GM19372 (cell line): ENCODE measurements around the gene B9D2.
"Not testable (repeated sequence)": the region's sequence is repeated elsewhere in the genome, so short reads cannot be mapped to it uniquely, and the experiment has no call there.

Experiments used
- ATAC-seq: cut with Tn5 transposase; IDR thresholded peaks from one replicate; pipeline ENCODE4 v1.9.1; 2021; ENCODE audit warnings: mild to moderate bottlenecking, low read depth, moderate library complexity; ENCODE audit not compliant: unreplicated experiment

Gene B9D2

DNA sequence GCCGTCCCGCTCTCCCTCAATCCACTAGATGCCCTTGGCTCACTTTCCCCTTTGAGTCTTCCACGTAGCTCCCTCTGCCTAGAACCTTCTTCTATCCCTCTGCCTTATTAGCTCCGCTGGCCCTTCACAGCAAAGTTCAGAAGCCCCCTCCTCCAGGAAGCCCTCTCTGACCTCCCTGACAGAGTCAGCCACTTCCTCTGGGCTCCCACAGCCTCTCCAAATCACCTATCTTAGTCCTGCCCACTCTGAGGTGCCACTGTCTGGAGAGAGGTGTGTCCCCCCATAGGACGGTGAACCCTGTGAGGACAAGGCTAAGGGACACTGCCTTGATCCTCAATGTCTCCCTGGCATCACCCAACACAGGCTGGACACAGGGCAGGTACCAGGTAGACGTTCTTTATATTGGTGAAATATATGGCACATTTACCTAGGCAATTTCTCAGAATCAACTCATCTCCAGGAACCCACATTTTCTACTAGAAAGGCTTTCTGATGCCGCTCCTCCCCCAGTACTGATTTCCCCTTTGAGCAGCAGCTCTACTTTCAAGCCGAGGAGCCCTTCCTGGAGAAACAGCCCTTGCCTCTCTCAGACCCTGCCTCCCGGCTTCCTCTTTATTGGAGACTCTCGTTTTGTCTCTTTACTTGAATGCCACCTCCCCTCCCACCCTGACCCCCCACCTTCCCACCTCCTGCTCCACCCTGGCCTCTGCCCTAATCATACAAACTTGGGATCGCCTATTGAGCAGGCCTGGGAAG lies 6.8 kb downstream of the B9D2 start:
- ATAC-seq = no peak

DNA sequence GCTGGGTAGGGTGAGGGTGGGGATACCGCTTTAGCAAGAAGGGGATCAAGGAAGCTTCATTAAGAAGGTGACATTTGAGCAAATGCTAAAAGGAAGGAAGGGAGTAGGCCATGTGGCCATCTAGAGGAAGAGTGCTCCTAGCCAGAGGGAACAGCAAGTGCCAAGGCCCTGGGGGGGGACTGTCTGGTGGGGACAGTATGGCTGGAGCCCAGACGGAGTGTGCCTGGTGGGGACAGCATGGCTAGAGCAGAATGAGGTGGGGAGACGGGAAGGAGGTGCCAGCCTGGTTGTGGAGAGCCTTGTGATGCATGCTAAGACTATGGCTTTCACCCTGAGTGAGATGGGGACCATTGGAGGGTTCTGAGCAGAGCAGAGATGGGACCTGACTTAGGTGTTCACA lies 8.1 kb downstream of the B9D2 start:
- ATAC-seq = no peak

DNA sequence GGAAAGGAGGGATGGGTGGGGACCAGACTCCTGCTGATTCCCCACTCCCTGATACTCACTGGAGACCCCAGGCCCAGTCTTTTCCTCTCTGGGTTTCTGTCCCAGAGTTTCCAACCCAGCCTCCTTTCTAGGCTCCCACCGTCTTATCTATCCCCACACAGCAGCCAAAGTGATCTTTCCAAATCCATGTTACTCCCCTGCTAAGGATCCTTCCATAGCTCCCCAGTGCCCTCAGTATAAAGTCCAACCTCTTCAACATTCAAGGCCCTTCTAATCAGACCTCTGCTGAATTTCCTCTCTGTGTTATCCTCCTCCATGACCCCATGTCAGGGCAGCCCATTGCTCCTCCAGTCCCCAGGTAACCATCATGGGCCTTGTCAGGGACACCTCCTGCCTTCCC lies 8.9 kb downstream of the B9D2 start:
- ATAC-seq = no peak

DNA sequence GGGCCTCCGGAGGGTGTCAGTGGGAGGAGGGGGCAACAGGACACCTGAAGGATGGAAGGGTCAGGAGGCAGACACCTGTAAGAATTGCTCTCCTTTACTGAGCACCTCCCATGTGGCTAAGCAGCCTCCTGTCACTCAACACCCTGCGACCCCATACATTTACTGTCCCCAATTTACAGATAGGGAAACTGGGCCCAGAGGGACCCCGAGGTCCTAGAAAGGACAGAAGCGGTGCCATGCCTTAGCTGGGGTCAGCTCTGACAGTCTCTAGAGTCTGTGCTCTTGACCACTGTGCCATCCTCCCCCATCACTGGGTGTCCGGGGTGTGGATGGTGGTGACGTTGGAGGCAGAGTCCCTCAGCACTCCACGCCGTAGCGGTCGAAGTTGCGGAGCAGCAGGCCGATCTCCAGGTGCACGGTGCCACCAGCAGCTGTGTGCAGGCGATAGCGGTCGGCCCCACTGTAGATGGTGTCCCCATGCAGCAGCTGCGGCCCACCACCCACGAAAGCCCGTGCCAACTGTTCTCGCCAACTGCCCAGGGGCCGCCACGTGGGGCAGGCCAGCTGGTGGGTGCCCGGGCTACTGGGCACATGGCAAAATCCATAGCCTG lies 9.5 kb downstream of the B9D2 start:
- no peak for ATAC-seq

DNA sequence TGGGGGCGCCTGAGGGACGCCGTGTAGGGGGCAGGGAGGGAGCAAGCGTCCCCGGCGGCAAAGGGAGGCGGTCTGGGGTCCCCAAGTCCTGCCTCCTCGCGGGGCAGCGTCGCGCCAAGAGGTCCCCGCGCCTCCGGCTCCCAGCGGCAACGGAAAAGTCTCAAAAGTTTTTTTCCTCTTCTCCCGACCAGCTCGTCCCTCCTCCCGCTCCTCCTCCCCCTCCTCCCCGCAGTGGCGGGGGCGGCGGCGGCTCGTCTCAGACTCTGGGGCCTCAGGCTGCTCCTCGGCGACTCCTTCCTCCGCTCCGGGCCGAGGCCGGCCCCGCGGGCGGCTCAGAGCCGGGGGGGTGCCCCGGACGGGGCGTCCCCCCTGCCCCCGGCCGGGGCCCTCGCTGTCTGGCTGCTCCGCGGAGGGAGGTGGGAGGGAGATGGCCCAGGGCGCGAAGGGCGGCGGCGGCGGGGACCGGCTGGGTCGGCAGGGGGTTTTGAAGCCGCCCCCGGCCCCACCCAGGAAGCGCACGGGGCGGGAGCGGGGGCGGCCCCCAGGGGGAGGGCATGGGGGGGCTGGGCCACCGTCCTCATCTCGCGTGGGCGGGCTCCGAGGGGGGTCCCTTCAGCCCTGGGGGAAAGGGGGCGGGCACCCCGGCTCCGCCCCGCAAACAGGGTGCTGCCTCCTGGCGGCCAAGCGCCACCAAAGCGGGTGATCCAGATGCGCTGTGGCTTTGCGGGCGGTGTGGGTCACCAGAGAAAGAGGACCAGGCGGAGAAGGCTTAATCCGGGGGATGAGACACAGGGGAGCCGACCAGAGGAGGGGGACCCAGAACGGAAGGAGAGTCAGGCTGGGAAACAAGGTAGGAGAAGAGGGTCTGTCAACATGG lies 10.2 kb downstream of the B9D2 start, which contains the start of gene TGFB1:
TGFB1 (minus strand) TSS at position 457 of the 877 bp plus-strand sequence. CDS start 878 bp downstream, outside the sequence.
- peak; percentile 57 for ATAC-seq

DNA sequence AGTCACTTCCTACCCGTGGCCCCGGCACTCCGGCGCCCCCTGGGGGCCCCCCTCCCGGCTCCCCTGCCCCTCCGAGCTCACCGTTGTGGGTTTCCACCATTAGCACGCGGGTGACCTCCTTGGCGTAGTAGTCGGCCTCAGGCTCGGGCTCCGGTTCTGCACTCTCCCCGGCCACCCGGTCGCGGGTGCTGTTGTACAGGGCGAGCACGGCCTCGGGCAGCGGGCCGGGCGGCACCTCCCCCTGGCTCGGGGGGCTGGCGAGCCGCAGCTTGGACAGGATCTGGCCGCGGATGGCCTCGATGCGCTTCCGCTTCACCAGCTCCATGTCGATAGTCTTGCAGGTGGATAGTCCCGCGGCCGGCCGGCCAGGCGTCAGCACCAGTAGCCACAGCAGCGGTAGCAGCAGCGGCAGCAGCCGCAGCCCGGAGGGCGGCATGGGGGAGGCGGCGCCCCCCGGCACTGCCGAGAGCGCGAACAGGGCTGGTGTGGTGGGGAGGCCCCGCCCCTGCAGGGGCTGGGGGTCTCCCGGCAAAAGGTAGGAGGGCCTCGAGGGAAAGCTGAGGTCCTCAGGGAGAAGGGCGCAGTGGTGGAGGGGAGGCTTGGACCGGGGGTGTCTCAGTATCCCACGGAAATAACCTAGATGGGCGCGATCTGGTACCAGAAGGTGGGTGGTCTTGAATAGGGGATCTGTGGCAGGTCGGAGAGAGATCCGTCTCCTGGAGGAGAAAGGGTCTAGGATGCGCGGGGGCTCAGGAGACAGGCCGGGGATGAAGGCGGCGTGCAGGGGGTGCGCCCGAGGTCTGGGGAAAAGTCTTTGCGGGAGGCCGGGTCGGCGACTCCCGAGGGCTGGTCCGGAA lies 11.1 kb downstream of the B9D2 start:
- ATAC-seq = no peak

DNA sequence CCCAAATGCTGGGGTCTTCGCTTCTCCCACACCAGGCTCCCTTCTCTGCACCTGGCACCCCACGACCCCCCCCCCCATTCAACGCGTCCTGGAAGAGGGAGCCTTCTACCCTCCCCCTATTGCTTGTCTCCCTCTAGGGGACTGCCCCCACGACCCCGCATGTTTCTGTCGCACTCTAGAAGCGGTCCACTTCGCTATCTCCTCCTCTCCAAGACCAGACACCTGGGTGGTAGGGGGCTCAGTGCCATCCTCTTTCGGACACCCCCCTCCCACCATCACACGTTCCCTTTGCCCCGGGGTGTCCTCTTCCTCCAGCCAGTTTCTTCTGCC lies 11.7 kb downstream of the B9D2 start:
- ATAC-seq = no peak

DNA sequence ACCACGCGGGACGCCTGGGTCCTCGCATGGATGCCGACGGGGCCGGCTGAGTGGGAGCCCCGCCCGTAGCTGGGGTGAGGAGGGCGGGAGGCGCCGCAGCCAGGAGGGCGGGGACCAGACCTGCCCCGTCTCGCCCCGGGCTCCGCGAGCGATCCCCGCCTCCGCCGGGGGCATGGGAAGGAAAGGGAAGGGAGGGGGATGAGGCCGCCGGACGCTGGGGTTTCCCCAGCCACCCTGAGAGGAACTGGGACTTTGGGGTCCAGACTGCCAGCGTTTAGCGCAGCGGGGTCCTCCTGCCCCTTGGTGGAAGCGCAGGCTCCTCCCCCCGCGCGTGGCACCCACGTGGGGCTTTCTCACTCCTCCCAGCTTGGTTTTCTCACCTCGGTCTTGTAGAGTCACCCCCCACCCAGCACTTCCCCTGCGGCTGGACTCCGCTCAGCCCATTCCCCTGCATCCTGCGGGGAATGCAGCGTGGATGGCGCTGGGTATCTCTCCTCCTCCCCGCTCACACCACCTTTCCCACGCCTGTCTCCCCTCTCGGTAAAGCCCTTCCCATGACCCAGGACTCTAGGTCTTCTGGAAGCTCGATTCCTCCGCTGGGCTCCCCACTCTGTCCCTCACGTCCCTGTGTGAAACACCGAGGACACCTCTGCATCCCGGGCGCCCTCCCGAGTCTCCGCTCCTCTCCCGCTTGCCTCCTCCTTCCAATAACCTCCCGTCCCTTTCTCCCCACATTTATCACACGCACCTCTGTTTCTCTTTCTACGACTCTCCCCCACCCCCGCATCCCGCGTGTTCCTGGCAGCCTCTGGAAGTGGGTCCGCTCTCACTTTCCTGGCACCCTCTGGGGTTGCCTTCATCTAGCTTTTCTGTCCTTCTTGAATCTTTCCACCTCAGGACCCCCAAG lies 12.4 kb downstream of the B9D2 start:
- peak; percentile 29 for ATAC-seq

DNA sequence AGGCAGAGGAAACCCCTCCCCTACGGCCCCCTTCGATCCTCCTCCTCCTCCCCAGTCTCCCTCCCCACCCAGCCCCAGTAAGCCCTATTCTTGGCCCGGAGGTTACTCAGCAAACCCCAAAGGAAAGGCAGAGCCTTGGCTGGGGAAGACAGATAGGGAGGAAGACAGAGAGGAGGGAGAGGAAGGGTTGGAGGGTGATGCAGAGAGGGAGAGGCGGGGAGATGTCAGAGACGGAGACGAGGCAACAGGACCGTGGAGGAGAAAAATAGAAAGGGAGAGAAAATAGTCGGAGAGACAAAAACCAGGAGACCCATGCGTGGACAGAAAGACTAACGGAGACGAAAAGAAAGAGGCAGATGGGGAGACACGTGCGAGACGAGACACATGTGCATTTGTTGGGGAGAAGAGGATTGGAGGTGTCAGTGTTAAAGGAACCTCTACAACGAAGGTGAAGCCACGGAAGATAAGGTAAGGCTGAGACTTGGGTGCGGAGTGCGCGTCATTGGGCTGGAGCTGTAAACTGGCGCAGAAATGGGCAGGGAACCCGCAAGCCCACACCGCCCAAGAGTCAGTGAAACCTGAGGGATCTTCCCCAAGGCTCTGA lies 13.1 kb downstream of the B9D2 start:
- ATAC-seq = no peak

DNA sequence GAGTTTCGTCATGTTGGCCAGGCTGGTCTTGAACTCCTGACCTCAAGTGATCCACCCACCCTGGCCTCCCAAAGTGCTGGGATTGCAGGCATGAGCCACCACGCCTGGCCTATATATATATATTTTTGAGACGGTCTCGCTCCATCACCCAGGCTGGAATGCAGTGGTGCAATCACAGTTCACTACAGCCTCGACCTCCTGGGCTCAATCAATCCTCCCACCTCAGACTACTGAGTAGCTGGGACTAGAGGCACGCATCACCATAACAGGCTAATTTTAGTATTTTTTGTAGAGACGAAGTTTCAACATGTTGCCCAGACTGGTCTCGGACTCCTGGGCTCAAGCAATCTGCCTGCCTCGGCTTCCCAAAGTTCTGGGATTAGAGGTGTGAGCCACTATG lies 17.0 kb downstream of the B9D2 start:
- not testable (repeated sequence) for ATAC-seq

DNA sequence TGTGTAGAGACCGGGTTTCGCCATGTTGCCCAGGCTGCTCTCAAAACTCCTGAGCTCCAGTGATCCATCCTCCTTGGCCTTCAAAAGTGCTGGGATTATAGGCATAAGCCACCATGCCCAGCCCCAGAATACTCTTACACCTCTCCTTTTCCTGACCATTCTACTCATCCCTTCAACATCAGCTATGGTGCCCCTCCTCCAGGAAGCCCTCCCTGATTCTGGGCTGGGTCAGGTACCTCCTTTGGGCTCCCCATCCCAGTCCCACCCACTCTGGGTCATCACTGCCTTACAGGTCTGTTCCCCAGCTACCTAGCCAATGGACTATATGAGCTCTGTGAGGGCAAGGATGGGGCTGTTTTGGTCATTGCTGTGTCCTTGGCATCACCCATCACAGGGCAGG lies 19.8 kb downstream of the B9D2 start:
- ATAC-seq = no peak

DNA sequence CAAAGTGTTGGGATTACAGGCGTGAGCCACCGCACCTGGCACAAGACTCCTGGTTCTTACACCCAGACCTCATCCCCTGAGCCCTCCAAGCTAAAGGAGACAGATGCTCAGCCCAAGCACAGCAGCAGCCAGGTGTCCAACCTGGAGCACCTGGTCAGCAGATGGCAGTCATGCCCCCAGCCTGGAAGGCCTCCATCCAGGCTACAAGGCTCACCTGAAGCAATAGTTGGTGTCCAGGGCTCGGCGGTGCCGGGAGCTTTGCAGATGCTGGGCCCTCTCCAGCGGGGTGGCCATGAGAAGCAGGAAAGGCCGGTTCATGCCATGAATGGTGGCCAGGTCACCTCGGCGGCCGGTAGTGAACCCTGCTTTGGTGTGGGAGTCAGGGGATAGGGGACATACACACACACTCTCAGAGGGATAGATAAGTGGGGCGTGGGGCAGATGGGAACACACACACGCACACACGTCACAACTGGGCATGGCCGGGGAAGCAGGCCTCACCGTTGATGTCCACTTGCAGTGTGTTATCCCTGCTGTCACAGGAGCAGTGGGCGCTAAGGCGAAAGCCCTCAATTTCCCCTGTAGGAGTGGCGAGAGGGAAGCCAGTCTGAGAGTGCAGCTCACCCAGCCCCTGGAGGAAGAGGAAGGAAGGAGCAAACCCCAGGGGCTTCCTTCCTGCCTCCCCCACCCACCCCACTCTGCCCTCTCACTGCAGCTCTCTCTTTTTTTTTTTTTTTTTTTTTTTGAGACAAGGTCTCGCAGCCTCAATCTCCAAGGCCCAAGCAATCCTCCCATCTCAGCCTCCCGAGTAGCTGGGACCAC lies 22.1 kb downstream of the B9D2 start:
- ATAC-seq = no peak

DNA sequence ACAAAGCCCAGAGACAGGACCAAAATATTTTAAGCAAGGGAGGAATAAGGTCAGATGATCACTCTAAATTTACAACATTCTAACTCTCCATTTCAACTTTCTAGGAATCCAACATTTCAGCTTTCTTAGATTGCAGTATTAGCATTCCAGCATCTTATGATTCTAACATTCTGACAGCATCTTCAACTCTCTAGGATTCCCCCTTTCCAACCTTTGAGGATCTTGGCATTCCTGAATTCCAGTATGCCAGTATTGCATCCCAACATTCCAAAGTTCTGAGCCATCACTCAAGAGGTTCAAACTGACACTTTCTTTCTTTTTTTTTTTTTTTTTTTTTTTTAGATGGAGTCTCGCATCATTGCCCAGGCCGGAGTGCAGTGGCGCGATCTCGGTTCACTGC lies 24.0 kb downstream of the B9D2 start:
- ATAC-seq = no peak

DNA sequence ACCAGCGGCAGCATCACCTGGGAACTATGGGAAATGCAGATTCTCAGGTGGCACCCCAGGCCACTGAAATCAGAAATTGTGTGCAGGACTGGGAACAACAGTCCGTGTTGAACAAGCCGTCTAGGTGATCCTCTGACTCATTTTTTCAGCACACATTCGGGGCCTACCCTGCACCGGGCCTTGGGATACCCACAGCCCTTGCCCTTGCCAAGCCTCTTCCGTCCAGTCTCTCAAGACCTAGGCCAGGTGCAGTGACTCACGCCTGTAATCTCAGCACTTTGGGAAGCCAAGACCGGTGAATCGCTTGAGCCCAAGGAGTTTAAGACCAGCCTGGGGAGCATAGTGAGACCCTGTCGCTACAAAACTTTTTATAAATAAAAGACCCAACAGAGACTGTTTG lies 28.5 kb downstream of the B9D2 start:
- no peak for ATAC-seq

DNA sequence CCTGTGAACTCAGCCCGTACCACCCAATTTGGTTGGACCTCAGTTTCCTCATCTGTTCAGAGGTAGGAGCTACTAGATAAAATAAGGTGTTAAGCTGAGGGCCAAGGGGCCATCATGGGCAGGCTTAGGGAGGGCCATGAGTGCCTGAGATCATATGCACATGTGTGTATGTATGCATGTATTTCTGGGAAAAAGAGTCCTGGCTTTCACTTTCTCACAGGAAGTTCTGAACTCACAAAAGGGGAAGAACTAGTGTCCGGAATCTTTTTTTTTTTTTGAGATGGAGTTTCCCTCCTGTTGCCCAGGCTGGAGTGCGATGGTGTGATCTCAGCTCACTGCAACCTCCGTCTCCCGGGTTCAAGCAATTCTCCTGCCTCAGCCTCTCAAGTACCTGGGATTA lies 29.2 kb downstream of the B9D2 start:
- no peak for ATAC-seq

DNA sequence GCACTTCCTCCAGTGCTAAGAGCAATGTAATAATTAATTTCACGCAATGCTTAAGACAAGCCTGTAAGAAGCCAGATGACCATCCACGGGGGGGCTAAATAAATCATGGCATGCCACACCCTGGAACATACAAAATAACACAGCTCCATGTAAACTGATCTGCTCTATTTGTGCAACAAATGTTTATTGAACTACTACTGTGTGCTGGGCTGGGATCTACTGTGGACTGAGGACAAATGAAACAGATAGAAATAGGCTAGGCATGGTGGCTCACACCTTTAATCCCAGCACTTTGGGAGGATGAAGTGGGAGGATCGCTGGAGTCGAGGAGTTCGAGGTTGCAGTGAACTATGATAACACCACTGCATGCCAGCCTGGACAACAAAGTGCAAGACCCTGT lies 31.5 kb downstream of the B9D2 start:
- no peak for ATAC-seq

DNA sequence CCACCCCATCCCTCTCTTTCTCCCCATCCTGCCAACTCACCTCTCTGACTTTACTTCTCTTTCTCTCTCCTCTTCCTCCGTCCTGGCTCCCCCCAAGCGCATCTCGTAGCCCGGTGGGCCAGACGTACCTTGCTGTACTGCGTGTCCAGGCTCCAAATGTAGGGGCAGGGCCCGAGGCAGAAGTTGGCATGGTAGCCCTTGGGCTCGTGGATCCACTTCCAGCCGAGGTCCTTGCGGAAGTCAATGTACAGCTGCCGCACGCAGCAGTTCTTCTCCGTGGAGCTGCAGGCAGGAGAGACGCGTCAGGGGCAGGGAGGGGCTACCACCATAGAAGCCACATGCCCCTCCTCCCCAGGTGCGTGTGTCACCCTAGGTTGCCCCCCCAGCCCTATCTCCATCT lies 31.9 kb downstream of the B9D2 start:
- ATAC-seq = no peak

DNA sequence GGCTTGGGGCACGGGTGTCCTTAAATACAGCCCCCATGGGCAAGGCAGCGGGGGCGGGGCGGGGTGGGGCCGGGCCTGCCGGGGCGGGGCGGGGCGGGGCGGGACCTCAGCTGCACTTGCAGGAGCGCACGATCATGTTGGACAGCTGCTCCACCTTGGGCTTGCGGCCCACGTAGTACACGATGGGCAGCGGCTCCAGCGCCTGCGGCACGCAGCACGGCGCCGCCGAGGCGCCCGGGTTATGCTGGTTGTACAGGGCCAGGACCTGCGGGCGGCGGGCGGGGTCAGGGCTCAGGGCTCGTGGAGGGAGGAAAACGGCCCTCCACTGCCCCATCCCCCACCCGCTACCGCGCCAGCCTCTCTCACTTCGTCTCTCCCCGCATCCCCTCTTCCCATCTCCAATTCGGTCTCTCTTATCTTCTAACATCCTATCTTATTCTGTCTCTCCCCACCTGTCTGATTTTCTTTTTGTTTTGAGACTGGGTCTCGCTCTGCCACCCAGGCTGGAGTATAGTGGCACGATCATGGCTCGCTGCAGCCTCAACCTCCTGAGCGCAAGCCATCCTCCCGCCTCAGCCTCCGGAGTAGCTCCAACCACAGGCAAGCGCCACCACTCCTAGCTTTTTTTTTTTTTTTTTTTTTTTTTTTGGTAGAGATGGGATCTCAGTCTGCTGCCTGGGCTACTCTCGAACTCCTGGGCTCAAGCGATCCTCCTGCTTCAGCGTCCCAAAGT lies 32.8 kb downstream of the B9D2 start:
- ATAC-seq = no peak
